ENCODE results near the gene AMPD3.

AMPD3 gene

GRCh38 chr11:10542776-10543175, 87.7 kb downstream of the AMPD3 start:
- Histone ChIP-seq H3K27ac (ENCODE audit: low read depth, low read length) (no peak overlapping the region), H3K9me3 (ENCODE audit: control insufficient read depth in 1 of 2, low read length in 2 of 2) (no peaks in the 10 kb centered on the region), H3K4me3 (ENCODE audit: low read depth in 1 of 2, low read length in 2 of 2) (no peak overlapping the region), H3K36me3 (ENCODE audit: control insufficient read depth in 1 of 2, insufficient read depth in 2 of 2, low read length in 2 of 2) (no peaks in the 10 kb centered on the region), H3K9ac (ENCODE audit: low read depth in 1 of 2, low read length in 2 of 2) (no peak overlapping the region), H3K27me3 (ENCODE audit: control insufficient read depth in 1 of 2, insufficient read depth in 2 of 2, low read length in 2 of 2) (no peaks in the 10 kb centered on the region), H3K4me1 (ENCODE audit: control insufficient read depth in 1 of 2, insufficient read depth in 2 of 2, low read length in 2 of 2) (peaks cover 12% of the 10 kb centered on the region in 2 donors)

GRCh38 chr11:10543782-10544181, 88.7 kb downstream of the AMPD3 start:
- H3K4me3 ChIP-seq (ENCODE audit: low read depth in 1 of 2, low read length in 2 of 2): no peak overlapping the region
- peaks cover 12% of the 10 kb centered on the region in 2 donors for H3K4me1 ChIP-seq (ENCODE audit: control insufficient read depth in 1 of 2, insufficient read depth in 2 of 2, low read length in 2 of 2)
- H3K27ac ChIP-seq (ENCODE audit: low read depth, low read length): no peak overlapping the region
- no peak overlapping the region for H3K9ac ChIP-seq (ENCODE audit: low read depth in 1 of 2, low read length in 2 of 2)
- H3K36me3 ChIP-seq (ENCODE audit: control insufficient read depth in 1 of 2, insufficient read depth in 2 of 2, low read length in 2 of 2): no peaks in the 10 kb centered on the region
- H3K27me3 ChIP-seq (ENCODE audit: control insufficient read depth in 1 of 2, insufficient read depth in 2 of 2, low read length in 2 of 2): no peaks in the 10 kb centered on the region
- H3K9me3 ChIP-seq (ENCODE audit: control insufficient read depth in 1 of 2, low read length in 2 of 2): no peaks in the 10 kb centered on the region

GRCh38 chr11:10544491-10545465, 89.7 kb downstream of the AMPD3 start:
- H3K4me1 ChIP-seq (ENCODE audit: control insufficient read depth in 1 of 2, insufficient read depth in 2 of 2, low read length in 2 of 2): peaks cover 9 to 10% of the 10 kb centered on the region in 2 donors
- H3K9me3 ChIP-seq (ENCODE audit: control insufficient read depth in 1 of 2, low read length in 2 of 2): no peaks in the 10 kb centered on the region
- no peaks in the 10 kb centered on the region for H3K36me3 ChIP-seq (ENCODE audit: control insufficient read depth in 1 of 2, insufficient read depth in 2 of 2, low read length in 2 of 2)
- no peak overlapping the region for H3K4me3 ChIP-seq (ENCODE audit: low read depth in 1 of 2, low read length in 2 of 2)
- H3K9ac ChIP-seq (ENCODE audit: low read depth in 1 of 2, low read length in 2 of 2): no peak overlapping the region
- no peak overlapping the region for H3K27ac ChIP-seq (ENCODE audit: low read depth, low read length)
- H3K27me3 ChIP-seq (ENCODE audit: control insufficient read depth in 1 of 2, insufficient read depth in 2 of 2, low read length in 2 of 2): no peaks in the 10 kb centered on the region

- Histone ChIP-seq H3K9ac (ENCODE audit: low read depth in 1 of 2, low read length in 2 of 2) (no peak overlapping the region), H3K27ac (ENCODE audit: low read depth, low read length) (no peak overlapping the region), H3K4me3 (ENCODE audit: low read depth in 1 of 2, low read length in 2 of 2) (no peak overlapping the region), H3K9me3 (ENCODE audit: control insufficient read depth in 1 of 2, low read length in 2 of 2) (no peaks in the 10 kb centered on the region), H3K4me1 (ENCODE audit: control insufficient read depth in 1 of 2, insufficient read depth in 2 of 2, low read length in 2 of 2) (peaks cover 0 to 5% of the 10 kb centered on the region in 2 donors), H3K27me3 (ENCODE audit: control insufficient read depth in 1 of 2, insufficient read depth in 2 of 2, low read length in 2 of 2) (no peaks in the 10 kb centered on the region), H3K36me3 (ENCODE audit: control insufficient read depth in 1 of 2, insufficient read depth in 2 of 2, low read length in 2 of 2) (no peaks in the 10 kb centered on the region)
These were observed 95.6 kb downstream of the AMPD3 start for GRCh38 chr11:10550503-10551289.

GRCh38 chr11:10551290-10551592, 96.2 kb downstream of the AMPD3 start:
- H3K9ac ChIP-seq (ENCODE audit: low read depth in 1 of 2, low read length in 2 of 2): no peak overlapping the region
- peaks cover 0 to 5% of the 10 kb centered on the region in 2 donors for H3K4me1 ChIP-seq (ENCODE audit: control insufficient read depth in 1 of 2, insufficient read depth in 2 of 2, low read length in 2 of 2)
- H3K9me3 ChIP-seq (ENCODE audit: control insufficient read depth in 1 of 2, low read length in 2 of 2): no peaks in the 10 kb centered on the region
- H3K36me3 ChIP-seq (ENCODE audit: control insufficient read depth in 1 of 2, insufficient read depth in 2 of 2, low read length in 2 of 2): no peaks in the 10 kb centered on the region
- H3K27ac ChIP-seq (ENCODE audit: low read depth, low read length): no peak overlapping the region
- H3K4me3 ChIP-seq (ENCODE audit: low read depth in 1 of 2, low read length in 2 of 2): no peak overlapping the region
- no peaks in the 10 kb centered on the region for H3K27me3 ChIP-seq (ENCODE audit: control insufficient read depth in 1 of 2, insufficient read depth in 2 of 2, low read length in 2 of 2)

GRCh38 chr11:10551845-10552352, 96.8 kb downstream of the AMPD3 start:
- Histone ChIP-seq H3K4me3 (ENCODE audit: low read depth in 1 of 2, low read length in 2 of 2) (no peak overlapping the region), H3K36me3 (ENCODE audit: control insufficient read depth in 1 of 2, insufficient read depth in 2 of 2, low read length in 2 of 2) (no peaks in the 10 kb centered on the region), H3K9me3 (ENCODE audit: control insufficient read depth in 1 of 2, low read length in 2 of 2) (no peaks in the 10 kb centered on the region), H3K9ac (ENCODE audit: low read depth in 1 of 2, low read length in 2 of 2) (no peak overlapping the region), H3K27ac (ENCODE audit: low read depth, low read length) (no peak overlapping the region), H3K27me3 (ENCODE audit: control insufficient read depth in 1 of 2, insufficient read depth in 2 of 2, low read length in 2 of 2) (no peaks in the 10 kb centered on the region), H3K4me1 (ENCODE audit: control insufficient read depth in 1 of 2, insufficient read depth in 2 of 2, low read length in 2 of 2) (peaks cover 0 to 7% of the 10 kb centered on the region in 2 donors)

GRCh38 chr11:10556590-10556989, 101.5 kb downstream of the AMPD3 start:
- H3K27ac ChIP-seq (ENCODE audit: low read depth, low read length): no peak overlapping the region
- no peak overlapping the region for H3K4me3 ChIP-seq (ENCODE audit: low read depth in 1 of 2, low read length in 2 of 2)
- H3K36me3 ChIP-seq (ENCODE audit: control insufficient read depth in 1 of 2, insufficient read depth in 2 of 2, low read length in 2 of 2): no peaks in the 10 kb centered on the region
- H3K9ac ChIP-seq (ENCODE audit: low read depth in 1 of 2, low read length in 2 of 2): no peak overlapping the region
- no peaks in the 10 kb centered on the region for H3K27me3 ChIP-seq (ENCODE audit: control insufficient read depth in 1 of 2, insufficient read depth in 2 of 2, low read length in 2 of 2)
- peaks cover 13 to 19% of the 10 kb centered on the region in 2 donors for H3K4me1 ChIP-seq (ENCODE audit: control insufficient read depth in 1 of 2, insufficient read depth in 2 of 2, low read length in 2 of 2)
- no peaks in the 10 kb centered on the region for H3K9me3 ChIP-seq (ENCODE audit: control insufficient read depth in 1 of 2, low read length in 2 of 2)
